Colonic mucosa (tissue), 4 donors: ENCODE data around the gene PI3. TPM values are rescaled to one million over a fixed set of nuclear protein-coding genes. Genes with fewer than 3 reads are reported as not detected.
"Not testable (repeated sequence)": the region's sequence is repeated elsewhere in the genome, so short reads cannot be mapped to it uniquely, and the experiment has no call there.

ENCODE experiments used
- DNase-seq: peaks from one replicate; pipeline ENCODE4 v3.0.0-alpha.2; 2020
- H3K27ac ChIP-seq: fragments of 200-600 bp; one replicate; pipeline ENCODE4 v1.8.0; 2021
- H3K27me3 ChIP-seq: fragments of 200-600 bp; one replicate; pipeline ENCODE4 v1.8.0; 2021
- H3K36me3 ChIP-seq: fragments of 200-600 bp; one replicate; pipeline ENCODE4 v1.8.0; 2021
- H3K4me1 ChIP-seq: fragments of 200-600 bp; one replicate; pipeline ENCODE4 v1.8.0; 2021; ENCODE audit warnings: mild to moderate bottlenecking
- H3K4me3 ChIP-seq: fragments of 200-600 bp; one replicate; pipeline ENCODE4 v1.8.0; 2021
- H3K9ac ChIP-seq, 2 donors: one replicate each; pipeline ENCODE4 v1.7.0; 2013; ENCODE audit warnings: control low read depth in 2 of 2, low read depth in 2 of 2, low read length in 2 of 2
- H3K9me3 ChIP-seq: fragments of 200-600 bp; one replicate; pipeline ENCODE4 v1.8.0; 2021
- intact Hi-C: fragments of 100-400 bp; cut with DNase I; formaldehyde crosslinking; loops from one replicate; pipeline ENCODE4 v1.14.1; 2022
- total RNA-seq, 2 donors: library from RNA; stranded (reverse); fragmentation: NEBNext Ultra II Directional in 1 of 2; extraction: Animal tissue kit (Norgen Biotek cat#: 25700) in 1 of 2; gene quantifications; one replicate each; pipeline ENCODE4 v1.2.1, GENCODE V29; 2021
- TF ChIP-seq, protein P1 (sequence below): fragments of 200-600 bp; IDR thresholded peaks from one replicate; pipeline ENCODE4 v1.8.0; 2022; ENCODE audit warnings: antibody characterized with exemption, mild to moderate bottlenecking
- donor health status: healthy.
- donor health status: DM: no; HTN: no; CAD: no.
- donor health status: DM: no; HTN: no; CAD: no.

The PI3 gene
- total RNA-seq, 2 donors from 2014 or later: 93.4 to 262 TPM

DNA sequence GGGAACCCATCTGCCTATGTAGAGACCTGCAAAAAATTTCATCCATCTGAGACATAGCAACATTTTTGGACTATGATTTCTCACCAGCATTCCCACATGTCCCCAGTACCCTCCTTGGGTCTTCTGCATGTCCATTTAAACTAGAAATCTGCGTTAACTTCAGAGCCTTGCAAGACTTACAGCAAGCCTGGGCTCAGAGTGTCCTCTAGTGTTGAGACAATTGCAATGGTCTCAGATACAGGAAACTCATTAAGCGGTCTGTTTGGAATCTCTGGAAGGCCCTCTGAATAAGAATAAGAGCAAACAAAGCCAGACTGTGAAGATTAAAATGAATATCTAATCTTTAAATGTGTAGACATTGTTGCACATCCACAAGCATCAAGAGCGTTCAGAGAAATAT is 20.5 kb upstream of the PI3 start:
- H3K36me3 ChIP-seq: no peaks in the 10 kb centered on the region
- H3K4me1 ChIP-seq: no peaks in the 10 kb centered on the region
- TF ChIP-seq, protein P1, sequence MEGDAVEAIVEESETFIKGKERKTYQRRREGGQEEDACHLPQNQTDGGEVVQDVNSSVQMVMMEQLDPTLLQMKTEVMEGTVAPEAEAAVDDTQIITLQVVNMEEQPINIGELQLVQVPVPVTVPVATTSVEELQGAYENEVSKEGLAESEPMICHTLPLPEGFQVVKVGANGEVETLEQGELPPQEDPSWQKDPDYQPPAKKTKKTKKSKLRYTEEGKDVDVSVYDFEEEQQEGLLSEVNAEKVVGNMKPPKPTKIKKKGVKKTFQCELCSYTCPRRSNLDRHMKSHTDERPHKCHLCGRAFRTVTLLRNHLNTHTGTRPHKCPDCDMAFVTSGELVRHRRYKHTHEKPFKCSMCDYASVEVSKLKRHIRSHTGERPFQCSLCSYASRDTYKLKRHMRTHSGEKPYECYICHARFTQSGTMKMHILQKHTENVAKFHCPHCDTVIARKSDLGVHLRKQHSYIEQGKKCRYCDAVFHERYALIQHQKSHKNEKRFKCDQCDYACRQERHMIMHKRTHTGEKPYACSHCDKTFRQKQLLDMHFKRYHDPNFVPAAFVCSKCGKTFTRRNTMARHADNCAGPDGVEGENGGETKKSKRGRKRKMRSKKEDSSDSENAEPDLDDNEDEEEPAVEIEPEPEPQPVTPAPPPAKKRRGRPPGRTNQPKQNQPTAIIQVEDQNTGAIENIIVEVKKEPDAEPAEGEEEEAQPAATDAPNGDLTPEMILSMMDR: no peak
- intact Hi-C loops: no loop called here
- H3K27ac ChIP-seq: no peak overlapping the region
- H3K27me3 ChIP-seq: no peaks in the 10 kb centered on the region
- no peak overlapping the region for H3K4me3 ChIP-seq
- H3K9ac ChIP-seq: no peak overlapping the region
- H3K9me3 ChIP-seq: no peaks in the 10 kb centered on the region
- no peak for DNase-seq

DNA sequence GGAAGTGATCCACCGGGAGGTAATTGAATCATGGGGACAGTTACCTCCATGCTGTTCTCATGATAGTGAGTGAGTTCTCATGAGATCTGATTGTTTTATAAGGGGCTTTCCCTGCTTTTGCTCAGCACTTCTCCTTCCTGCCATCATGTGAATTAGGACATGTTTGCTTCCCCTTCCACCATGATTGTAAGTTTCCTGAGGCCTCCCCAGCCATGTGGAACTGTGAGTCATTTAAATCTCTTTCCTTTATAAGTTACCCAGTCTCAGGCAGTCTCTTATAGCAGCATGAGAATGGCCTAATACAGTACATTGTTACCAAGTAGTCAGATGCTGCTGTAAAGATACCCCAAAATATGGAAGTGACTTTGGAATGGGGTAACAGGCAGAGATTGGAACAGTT is 19.9 kb upstream of the PI3 start:
- intact Hi-C loops, H3K36me3 ChIP-seq, DNase-seq, H3K4me1 ChIP-seq, H3K9me3 ChIP-seq, H3K27me3 ChIP-seq, H3K27ac ChIP-seq, H3K4me3 ChIP-seq, H3K9ac ChIP-seq: not testable (repeated sequence)

- TF ChIP-seq, protein P1: no peak
- Histone ChIP-seq H3K36me3 (no peaks in the 10 kb centered on the region), H3K4me1 (no peaks in the 10 kb centered on the region), H3K4me3 (no peak overlapping the region), H3K27ac (no peak overlapping the region), H3K9ac (no peak overlapping the region), H3K9me3 (no peaks in the 10 kb centered on the region), H3K27me3 (no peaks in the 10 kb centered on the region)
- no peak for DNase-seq
- intact Hi-C loops: no loop called here
Observed at GRCh38 chr20:45156713-45157112, 18.0 kb upstream of the PI3 start.

DNA sequence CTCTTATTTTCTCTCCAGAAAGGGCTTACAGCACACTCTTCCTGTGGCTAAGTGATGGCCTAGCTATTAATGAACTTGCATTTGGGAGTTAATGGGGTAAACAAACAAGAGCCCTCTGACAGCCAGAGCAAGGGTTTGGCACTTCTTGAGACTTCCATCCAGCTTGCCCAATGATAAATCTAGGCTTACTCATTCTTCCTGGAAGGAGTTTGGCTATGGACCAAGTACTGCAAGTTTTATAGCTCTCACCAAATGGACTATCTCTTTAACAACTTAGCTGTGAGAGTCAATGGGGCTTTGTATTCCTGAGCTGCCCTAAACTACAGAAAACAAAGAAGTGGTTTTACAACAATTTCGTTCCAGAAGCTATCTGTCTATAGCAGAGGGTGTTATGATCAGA is 16.7 kb upstream of the PI3 start:
- TF ChIP-seq, protein P1: no peak
- Histone ChIP-seq H3K9ac (no peak overlapping the region), H3K36me3 (no peaks in the 10 kb centered on the region), H3K9me3 (no peaks in the 10 kb centered on the region), H3K4me3 (no peak overlapping the region), H3K27ac (peak overlapping the region; percentile 68), H3K27me3 (no peaks in the 10 kb centered on the region), H3K4me1 (no peaks in the 10 kb centered on the region)
- intact Hi-C loops: no loop called here
- DNase-seq: peak; percentile 75

- Histone ChIP-seq H3K9ac (no peak overlapping the region), H3K27ac (peak overlapping the region; percentile 53), H3K36me3 (no peaks in the 10 kb centered on the region), H3K27me3 (no peaks in the 10 kb centered on the region), H3K4me3 (no peak overlapping the region), H3K9me3 (no peaks in the 10 kb centered on the region), H3K4me1 (no peaks in the 10 kb centered on the region)
- DNase-seq: peak; percentile 86
- intact Hi-C loops: no loop called here
- TF ChIP-seq, protein P1: no peak
Observed at GRCh38 chr20:45163083-45163803, 11.5 kb upstream of the PI3 start.

GRCh38 chr20:45164906-45165305 is 9.8 kb upstream of the PI3 start:
- Histone ChIP-seq H3K27me3 (no peaks in the 10 kb centered on the region), H3K36me3 (no peaks in the 10 kb centered on the region), H3K4me1 (no peaks in the 10 kb centered on the region), H3K9ac (no peak overlapping the region), H3K9me3 (no peaks in the 10 kb centered on the region), H3K27ac (no peak overlapping the region), H3K4me3 (no peak overlapping the region)
- no peak for DNase-seq
- TF ChIP-seq, protein P1: no peak
- intact Hi-C loops: no loop called here
